Stimulated activated CD8-positive, alpha-beta memory T cell treated with anti-CD3 and anti-CD28 coated beads, Interleukin-15, amount 100 ng/mL, for 4 hours (primary cell): ENCODE data around the gene ITGB7.
"Not testable (repeated sequence)": the region's sequence is repeated elsewhere in the genome, so short reads cannot be mapped to it uniquely, and the experiment has no call there.

Source experiments
- DNase-seq, 2 donors: peaks; one replicate each; pipeline ENCODE4 v3.0.0-alpha.2; 2020; ENCODE audit warnings: low read depth in 2 of 2

Gene ITGB7

GRCh38 chr12:53180220-53180930, 26.7 kb downstream of the ITGB7 start, which contains the start of the genes CSAD and ZNF740:
Gene CSAD (minus strand): TSS chr12:53180925. CDS start chr12:53173470, 7,455 bp downstream.
Gene ZNF740 (plus strand): TSS chr12:53180722. CDS start chr12:53181984, 1,262 bp downstream.
- DNase-seq, result peak; percentile 95 to 97

- DNase-seq, result no peak
Measured at GRCh38 chr12:53179687-53180219, 27.3 kb downstream of the ITGB7 start.

- not testable (repeated sequence) for DNase-seq
Measured at GRCh38 chr12:53178803-53179202, 28.2 kb downstream of the ITGB7 start.

GRCh38 chr12:53177447-53177846, 29.6 kb downstream of the ITGB7 start:
- DNase-seq, result not testable (repeated sequence)

- no peak for DNase-seq
Measured at GRCh38 chr12:53176750-53177149, 30.3 kb downstream of the ITGB7 start.

- no peak for DNase-seq
Measured at GRCh38 chr12:53174881-53175491, 32.1 kb downstream of the ITGB7 start.

GRCh38 chr12:53173085-53173715, 33.9 kb downstream of the ITGB7 start:
- DNase-seq, result no peak

GRCh38 chr12:53172352-53172751, 34.7 kb downstream of the ITGB7 start:
- DNase-seq, result no peak

- no peak for DNase-seq
Measured at GRCh38 chr12:53171725-53172329, 35.2 kb downstream of the ITGB7 start.

- DNase-seq, result no peak
Measured at GRCh38 chr12:53170876-53171724, 36.0 kb downstream of the ITGB7 start.

- no peak for DNase-seq
Measured at GRCh38 chr12:53170215-53170614, 36.8 kb downstream of the ITGB7 start.

- no peak for DNase-seq
Measured at GRCh38 chr12:53169644-53170043, 37.4 kb downstream of the ITGB7 start.

- no peak for DNase-seq
Measured at GRCh38 chr12:53166837-53167236, 40.2 kb downstream of the ITGB7 start.

GRCh38 chr12:53163008-53163407, 44.0 kb downstream of the ITGB7 start:
- not testable (repeated sequence) for DNase-seq

- no peak for DNase-seq
Measured at GRCh38 chr12:53161119-53161911, 45.7 kb downstream of the ITGB7 start.

GRCh38 chr12:53160673-53161072, 46.4 kb downstream of the ITGB7 start:
- DNase-seq, result no peak

- no peak for DNase-seq
Measured at GRCh38 chr12:53160000-53160399, 47.1 kb downstream of the ITGB7 start.

GRCh38 chr12:53159195-53159839, 47.7 kb downstream of the ITGB7 start:
- DNase-seq, result peak; percentile 67 to 84

- no peak for DNase-seq
Measured at GRCh38 chr12:53152390-53152789, 54.7 kb downstream of the ITGB7 start.

- no peak for DNase-seq
Measured at GRCh38 chr12:53151039-53151438, 56.0 kb downstream of the ITGB7 start.
